TTC549 (cell line): ENCODE results near the gene CTNNB1.

Experiments
- FAIRE-seq: peaks from 2 replicates; lab custom pipeline; 2012; peaks lifted over from hg19 to GRCh38; lab: Jason Lieb, UNC

The CTNNB1 gene

GRCh38 chr3:41193794-41194539, 5.3 kb upstream of the CTNNB1 start:
- no peak for FAIRE-seq

GRCh38 chr3:41194701-41195100, 4.6 kb upstream of the CTNNB1 start:
- no peak for FAIRE-seq

GRCh38 chr3:41195946-41196345, 3.4 kb upstream of the CTNNB1 start:
- no peak for FAIRE-seq

GRCh38 chr3:41196499-41197410, 2.5 kb upstream of the CTNNB1 start:
- no peak for FAIRE-seq

- FAIRE-seq: no peak
Observed at GRCh38 chr3:41198046-41198445, 1.3 kb upstream of the CTNNB1 start.

- FAIRE-seq: no peak
Observed at GRCh38 chr3:41198526-41198925, 779 bp upstream of the CTNNB1 start.

GRCh38 chr3:41199866-41200668, 762 bp downstream of the CTNNB1 start:
- FAIRE-seq: no peak

GRCh38 chr3:41200669-41201021, 1.3 kb downstream of the CTNNB1 start:
- FAIRE-seq: no peak

GRCh38 chr3:41202075-41202833, 2.9 kb downstream of the CTNNB1 start:
- no peak for FAIRE-seq

GRCh38 chr3:41202834-41203345, 3.6 kb downstream of the CTNNB1 start:
- peak; percentile 50 for FAIRE-seq

- no peak for FAIRE-seq
Observed at GRCh38 chr3:41204369-41204768, 5.1 kb downstream of the CTNNB1 start.

- no peak for FAIRE-seq
Observed at GRCh38 chr3:41205591-41205990, 6.3 kb downstream of the CTNNB1 start.

GRCh38 chr3:41207355-41207754, 8.1 kb downstream of the CTNNB1 start:
- no peak for FAIRE-seq

- no peak for FAIRE-seq
Observed at GRCh38 chr3:41208507-41209220, 9.4 kb downstream of the CTNNB1 start.

GRCh38 chr3:41209646-41210045, 10.3 kb downstream of the CTNNB1 start:
- FAIRE-seq: no peak

- FAIRE-seq: no peak
Observed at GRCh38 chr3:41210966-41211365, 11.7 kb downstream of the CTNNB1 start.

- FAIRE-seq: no peak
Observed at GRCh38 chr3:41212088-41212487, 12.8 kb downstream of the CTNNB1 start.

- no peak for FAIRE-seq
Observed at GRCh38 chr3:41213588-41213987, 14.3 kb downstream of the CTNNB1 start.

- no peak for FAIRE-seq
Observed at GRCh38 chr3:41216422-41216821, 17.1 kb downstream of the CTNNB1 start.

GRCh38 chr3:41216993-41217392, 17.7 kb downstream of the CTNNB1 start:
- FAIRE-seq: no peak

- FAIRE-seq: no peak
Observed at GRCh38 chr3:41219424-41219823, 20.1 kb downstream of the CTNNB1 start.
